T follicular helper cell (primary cell): ENCODE data around the gene EXTL1.

ENCODE experiments used
- DNase-seq: peaks from one replicate; pipeline ENCODE4 v3.0.0-alpha.2; 2020; ENCODE audit warnings: low read depth

The EXTL1 gene

DNA sequence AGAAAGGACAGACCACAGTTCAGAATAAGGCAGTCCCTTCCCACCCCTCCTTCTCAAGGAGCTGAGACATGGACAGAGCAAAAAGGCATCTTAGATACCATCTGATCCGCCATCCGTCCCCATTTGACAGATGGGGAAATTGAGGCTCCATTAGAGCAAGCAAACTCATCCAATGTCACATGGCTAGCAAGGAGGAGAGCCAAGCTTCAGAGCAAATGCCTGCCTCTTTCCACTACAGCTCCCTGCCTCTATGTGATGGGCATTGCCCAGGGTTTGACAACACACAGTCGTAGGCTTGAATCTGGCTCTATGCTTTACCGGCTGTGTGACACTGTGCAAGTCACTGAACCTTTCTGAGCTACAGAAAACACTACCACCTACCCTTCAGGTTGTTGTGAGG lies 20.4 kb downstream of the EXTL1 start:
- DNase-seq, result no peak

DNA sequence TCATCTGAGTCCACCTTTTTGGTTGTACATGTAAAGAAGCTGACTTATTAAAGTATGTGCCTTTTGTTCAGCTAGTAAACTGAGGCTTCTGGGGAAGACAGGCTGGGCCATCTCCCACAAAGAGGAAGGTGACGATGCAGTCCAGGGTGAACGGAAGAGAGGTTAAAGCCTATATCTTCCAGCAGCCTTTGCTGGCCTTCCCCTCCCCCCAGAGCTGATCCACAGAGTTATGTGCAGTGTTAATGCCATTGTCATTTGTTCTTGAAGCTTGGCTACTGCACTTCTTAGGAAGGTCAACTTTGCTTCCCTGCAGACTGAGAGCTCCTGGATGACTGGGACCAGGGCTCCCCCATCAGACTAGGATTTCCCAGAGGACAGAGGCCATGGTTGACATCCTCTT lies 22.2 kb downstream of the EXTL1 start:
- DNase-seq, result no peak

GRCh38 chr1:26044414-26044813 lies 22.8 kb downstream of the EXTL1 start:
- DNase-seq, result no peak

- no peak for DNase-seq
These were observed 23.6 kb downstream of the EXTL1 start for GRCh38 chr1:26044971-26045721.

DNA sequence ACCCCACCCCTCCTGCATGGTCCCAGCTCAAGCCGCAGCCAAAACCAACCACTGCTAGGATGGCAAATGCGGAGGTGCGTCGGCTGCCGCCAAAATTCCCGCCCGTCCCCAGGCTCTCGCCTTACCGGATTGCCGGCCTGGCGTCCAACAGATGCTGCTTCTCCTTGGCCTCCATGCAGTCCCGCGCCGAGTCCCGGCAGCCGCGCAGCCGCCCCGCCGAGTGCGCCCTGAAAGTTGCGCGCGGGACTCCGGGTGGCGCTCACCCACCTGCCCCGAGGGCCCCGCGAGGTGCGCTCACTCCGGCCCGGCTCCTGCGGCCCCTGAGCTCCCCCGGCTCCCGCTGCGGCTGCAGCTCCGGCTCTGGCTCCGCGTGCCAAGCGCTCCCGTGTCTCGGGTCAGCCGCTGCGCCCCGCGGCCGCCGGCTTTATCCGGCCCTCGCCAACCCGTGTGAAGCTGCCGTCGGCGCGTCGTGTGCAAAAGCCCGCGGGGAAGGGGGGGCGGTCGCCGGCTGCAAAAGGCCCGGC lies 24.2 kb downstream of the EXTL1 start, which contains the start of gene SLC30A2:
SLC30A2 (minus strand) TSS at position 397 of the 524 bp plus-strand sequence; CDS start at position 175, 222 bp downstream.
- no peak for DNase-seq

DNA sequence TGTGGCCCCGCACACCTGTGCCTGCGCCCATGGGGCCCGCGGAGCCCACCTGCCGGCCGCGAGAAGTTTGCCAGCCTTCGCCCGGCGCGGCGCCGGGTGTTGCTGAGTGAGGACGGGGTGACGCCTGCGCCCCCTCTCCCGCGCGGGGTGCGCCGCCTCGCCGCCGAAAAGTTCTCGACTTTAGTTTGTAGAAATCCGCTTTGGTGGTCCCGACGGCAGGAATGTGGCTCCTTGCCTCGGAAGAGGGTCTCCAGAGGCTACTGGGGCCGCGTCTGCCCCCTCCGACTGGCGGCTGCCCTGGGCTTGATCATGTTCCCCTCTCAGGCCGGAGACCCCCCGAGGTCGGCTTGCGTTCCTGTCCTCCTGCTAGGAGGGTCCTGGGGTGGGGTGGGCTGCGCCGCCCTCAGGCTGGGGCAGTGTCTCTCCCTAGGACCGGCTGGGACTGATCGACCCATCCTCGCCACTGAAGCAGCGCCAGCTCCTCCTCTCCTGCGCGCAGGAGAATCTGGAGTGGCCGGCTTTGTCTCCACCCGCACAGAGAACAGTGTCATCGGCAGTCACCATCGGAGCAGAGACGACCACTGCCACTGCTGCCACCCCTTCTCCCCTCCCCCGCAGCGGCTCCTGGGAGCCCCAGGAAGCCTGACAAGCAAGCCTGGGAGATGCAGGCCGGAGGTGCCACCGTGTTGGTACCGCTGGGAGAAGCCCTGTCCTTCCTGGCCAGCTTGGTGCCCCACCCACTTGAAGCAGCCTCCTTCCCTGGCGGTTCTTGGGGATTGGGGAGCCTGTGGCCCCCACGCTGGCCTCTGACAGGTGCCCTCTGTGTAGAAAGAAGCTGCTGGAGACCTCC lies 24.9 kb downstream of the EXTL1 start:
- no peak for DNase-seq

DNA sequence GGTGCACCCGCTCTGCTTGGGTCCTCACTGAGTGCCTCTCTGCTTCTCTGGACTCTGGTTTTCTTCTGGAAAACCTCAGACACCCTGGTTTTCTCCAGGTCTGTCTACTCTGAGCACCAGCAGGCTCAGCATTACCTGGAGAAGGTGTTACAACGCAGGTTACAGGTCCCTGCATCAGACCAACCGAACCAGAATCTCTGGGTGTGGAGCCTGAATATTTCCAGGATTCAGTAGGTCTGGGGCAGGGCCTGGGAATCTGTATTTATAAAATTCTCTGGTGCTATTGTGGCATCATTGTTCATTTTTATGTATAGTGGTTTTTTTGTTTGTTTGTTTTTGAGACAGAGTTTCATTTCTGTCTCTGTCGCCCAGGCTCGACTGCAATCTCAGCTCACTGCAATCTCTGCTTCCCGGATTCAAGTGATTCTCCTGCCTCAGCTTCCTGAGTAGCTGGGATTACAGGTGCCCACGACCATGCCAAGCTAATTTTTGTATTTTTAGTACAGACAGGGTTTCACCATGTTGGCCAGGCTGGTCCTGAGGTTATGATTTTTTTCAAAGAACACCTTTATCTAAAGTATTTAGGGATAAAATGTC lies 25.8 kb downstream of the EXTL1 start:
- no peak for DNase-seq

GRCh38 chr1:26049531-26050247 lies 28.1 kb downstream of the EXTL1 start:
- DNase-seq, result no peak

DNA sequence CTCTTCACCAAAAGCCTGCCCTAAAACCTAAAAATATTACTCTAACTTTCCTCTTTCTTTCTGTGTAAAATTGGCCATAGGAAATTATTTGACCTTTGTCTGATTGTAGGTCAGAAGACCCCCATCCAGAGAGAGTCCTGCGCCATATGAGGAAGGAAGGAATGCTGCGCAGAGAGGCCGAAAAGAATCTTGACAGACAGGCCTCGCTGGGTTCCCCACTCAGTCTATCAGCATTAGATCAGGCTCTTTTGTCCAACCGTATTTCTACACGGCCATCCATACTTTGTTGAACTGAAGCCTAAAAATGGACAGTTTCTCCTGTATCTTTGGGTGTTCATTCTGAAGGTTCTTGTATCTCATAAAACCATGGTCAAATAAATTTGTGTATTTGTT lies 28.7 kb downstream of the EXTL1 start:
- DNase-seq, result no peak

DNA sequence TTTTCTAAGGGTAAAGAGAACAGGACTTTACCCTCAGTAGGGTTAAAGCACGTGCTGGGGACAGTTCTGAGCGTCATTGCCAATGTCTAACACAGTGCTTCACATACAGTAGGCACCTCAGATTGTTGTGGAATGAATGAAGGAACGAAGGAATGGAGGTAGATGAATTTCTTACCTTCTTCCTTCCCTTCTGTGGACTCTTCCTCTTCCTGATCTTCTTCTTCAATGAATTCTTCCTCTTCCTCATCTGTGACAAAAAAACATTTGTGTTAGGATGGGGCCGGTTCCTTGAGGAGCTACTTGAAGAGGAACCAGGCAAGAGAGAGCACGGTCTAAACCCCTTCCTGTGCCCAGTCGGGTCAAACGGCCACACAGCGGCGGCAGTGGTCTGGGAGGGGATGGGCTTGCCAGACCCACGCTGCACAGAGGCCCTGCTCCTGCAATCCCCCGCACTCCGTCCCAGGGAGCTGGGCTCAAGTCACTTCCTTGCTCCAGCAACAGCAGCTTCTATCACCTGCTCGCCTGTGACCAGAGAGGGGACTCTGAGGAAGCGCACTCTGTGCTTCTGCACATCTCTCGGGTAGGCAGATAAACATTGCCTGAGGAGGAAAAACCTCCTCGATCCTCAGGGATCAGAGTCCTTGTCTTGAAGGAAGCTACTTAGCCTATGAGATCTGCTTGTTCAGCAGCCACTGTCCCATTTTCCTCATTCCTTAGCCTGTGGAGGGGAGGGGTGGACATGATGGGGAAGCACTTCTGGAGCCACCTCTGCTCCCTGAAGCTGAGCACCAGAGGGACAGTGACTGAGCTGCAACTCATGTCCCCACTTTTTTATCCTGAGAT lies 32.4 kb downstream of the EXTL1 start:
- no peak for DNase-seq

DNA sequence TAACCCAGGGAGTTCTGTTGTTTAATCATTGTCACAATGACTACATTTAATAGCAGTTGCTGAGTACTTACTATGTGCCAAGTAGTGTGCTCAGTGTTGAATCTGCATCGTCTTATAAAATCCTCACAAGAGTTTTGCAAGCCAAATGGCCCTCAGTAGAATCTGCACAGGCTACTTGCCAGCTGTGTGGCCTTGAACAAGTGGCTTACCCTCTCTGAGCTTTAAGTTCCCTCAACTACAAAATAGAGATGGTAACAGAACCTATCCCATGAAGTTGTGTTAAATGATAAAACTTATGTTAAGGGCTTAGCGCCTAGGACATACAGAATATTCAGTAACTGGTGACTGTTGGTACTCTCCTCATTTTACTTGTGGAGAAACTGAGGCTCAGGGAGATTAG lies 33.5 kb downstream of the EXTL1 start:
- no peak for DNase-seq

- DNase-seq, result no peak
These were observed 35.6 kb downstream of the EXTL1 start for GRCh38 chr1:26057189-26057588.

- no peak for DNase-seq
These were observed 36.5 kb downstream of the EXTL1 start for GRCh38 chr1:26058052-26058595.

DNA sequence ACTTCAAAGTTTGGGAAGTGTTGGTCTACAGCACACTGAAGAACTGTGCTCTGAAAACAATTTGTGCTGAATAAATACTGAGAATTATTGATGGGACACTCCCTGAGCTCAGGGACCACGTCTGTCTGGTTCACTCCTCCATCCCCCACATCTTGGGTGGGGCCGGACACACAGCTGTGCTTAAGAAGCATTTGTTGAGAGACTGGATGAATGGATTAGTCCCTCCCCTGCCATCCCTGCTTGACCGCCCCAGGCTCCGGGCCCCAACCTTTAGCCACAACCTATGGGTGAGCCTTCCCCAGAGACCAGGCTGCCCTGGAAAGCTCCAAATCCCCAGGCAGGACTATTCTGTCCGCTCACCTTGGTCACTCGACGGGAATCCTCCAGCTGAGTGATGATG lies 38.3 kb downstream of the EXTL1 start:
- no peak for DNase-seq

GRCh38 chr1:26060832-26061574 lies 39.4 kb downstream of the EXTL1 start:
- no peak for DNase-seq

- DNase-seq, result no peak
These were observed 43.0 kb downstream of the EXTL1 start for GRCh38 chr1:26064553-26064952.

DNA sequence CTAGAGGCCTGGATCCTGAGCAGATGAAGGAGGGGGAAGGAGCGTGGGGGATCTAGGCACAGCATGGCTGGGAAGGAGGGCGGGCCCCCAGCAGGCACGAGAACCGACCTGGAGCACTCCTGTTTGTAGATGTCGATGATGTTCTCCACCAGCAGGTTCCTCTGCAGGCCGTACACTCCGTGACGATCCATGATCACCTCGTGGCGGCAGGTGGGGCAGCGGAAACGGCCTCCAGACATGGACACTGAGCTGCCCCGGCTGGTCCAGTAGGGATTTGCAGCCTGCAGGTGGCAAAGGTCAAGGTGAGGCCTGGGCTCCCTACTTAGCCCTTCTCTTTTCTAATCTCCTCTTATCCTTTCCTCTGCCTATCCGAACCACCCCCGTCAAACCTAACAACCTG lies 44.6 kb downstream of the EXTL1 start:
- no peak for DNase-seq

DNA sequence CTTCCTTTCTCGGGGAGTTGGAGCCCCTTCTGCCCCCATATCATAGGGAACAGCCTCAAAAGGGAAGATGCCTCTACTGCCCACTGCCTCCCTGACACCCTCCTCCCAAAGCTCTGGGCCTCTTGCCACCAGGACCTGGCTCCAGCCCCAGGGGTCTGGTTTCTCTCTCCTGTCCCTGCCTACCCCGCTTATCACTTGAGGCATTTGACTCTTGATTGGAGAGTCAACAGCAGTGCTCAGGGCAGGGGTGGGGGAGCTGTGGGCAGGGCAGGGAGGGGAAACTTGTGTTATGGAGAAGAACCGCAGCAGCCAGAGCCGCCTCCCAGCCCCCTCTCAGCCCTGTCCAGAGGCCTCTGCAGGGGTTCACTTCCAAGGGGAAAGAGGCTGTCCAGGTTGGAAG lies 45.3 kb downstream of the EXTL1 start:
- DNase-seq, result no peak

DNA sequence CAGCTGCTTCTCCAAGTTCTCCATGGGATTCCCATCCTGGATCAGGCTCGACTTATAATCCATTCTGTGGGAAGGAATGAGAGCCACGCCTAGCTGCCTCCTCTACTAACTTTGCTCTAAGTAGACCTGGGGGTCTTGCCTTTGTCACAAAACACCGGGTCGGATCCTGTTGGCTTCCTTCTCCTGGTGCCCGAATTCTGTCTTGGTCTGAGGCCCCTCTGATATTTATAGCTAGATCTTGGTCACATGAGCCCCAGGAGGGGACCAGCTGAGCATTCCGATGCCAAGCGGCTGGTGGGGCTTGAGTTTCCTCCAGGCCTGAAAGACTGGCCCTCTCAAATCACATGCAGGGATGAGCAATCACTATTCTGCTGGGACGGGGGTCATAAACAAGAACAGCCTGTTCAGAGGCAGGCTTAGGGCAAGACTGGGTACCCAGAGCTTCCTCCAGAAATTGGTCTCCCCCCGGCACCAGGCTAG lies 45.9 kb downstream of the EXTL1 start, which contains the start of gene TRIM63:
TRIM63 (minus strand) TSS at position 199 of the 480 bp plus-strand sequence; CDS start at position 63, 136 bp downstream.
- DNase-seq, result no peak

DNA sequence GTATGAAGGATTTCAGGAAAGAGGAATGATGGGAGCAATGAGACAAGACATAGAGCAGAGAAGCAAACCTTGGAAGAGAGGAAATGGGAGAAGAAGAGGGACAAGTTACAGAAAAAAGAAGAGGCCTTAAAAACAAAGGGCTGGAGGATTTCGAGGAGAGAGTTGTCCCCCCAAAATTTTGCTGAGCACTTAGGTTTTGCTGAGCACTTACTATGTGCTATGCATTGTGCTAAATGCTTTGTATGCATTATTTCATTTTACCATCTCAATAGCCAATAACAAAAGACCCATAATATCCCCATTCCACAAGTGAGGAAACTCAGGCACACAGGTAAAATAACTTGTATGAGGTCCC lies 48.3 kb downstream of the EXTL1 start:
- DNase-seq, result no peak
